ACHN (cell line): ENCODE results near the gene PINK1.
"Not testable (repeated sequence)": the region's sequence is repeated elsewhere in the genome, so short reads cannot be mapped to it uniquely, and the experiment has no call there.

Experiments
- DNase-seq: peaks from one replicate; pipeline ENCODE4 v3.0.0-alpha.2; 2015
- in situ Hi-C: cut with HindIII; loops from 2 replicates; pipeline ENCODE4 v1.10.0; 2017; ENCODE audit warnings: low sequenced_read_pairs, low pct_ligation_motif_present, low pct_unique_long_range_greater_than_20kb

The PINK1 gene

GRCh38 chr1:20606801-20607570 lies 26.3 kb upstream of the PINK1 start:
- DNase-seq, in situ Hi-C loops: not testable (repeated sequence)

GRCh38 chr1:20609541-20609940 lies 23.7 kb upstream of the PINK1 start:
- in situ Hi-C loops: no loop called here
- DNase-seq: no peak

DNA sequence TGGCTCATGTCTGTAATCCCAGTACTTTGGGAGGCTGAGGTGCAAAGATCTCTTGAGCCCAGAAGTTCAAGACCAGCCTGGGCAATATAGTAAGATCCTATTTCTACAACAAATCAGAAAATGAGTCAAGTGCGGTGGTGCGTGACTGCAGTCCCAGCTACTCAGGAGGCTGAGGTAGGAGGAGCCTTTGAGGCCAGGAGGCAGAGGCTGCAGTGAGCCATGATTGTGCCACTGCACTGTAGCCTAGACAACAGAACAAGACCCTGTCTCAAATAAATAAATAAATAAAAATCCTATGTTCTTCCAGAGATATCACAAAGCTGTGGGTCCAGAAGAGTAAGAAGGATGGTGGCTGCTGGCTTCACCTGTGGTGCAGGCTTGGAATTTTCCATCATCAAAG lies 22.3 kb upstream of the PINK1 start:
- DNase-seq: no peak
- in situ Hi-C loops: no loop called here

GRCh38 chr1:20611652-20612051 lies 21.6 kb upstream of the PINK1 start:
- in situ Hi-C loops: no loop called here
- no peak for DNase-seq

DNA sequence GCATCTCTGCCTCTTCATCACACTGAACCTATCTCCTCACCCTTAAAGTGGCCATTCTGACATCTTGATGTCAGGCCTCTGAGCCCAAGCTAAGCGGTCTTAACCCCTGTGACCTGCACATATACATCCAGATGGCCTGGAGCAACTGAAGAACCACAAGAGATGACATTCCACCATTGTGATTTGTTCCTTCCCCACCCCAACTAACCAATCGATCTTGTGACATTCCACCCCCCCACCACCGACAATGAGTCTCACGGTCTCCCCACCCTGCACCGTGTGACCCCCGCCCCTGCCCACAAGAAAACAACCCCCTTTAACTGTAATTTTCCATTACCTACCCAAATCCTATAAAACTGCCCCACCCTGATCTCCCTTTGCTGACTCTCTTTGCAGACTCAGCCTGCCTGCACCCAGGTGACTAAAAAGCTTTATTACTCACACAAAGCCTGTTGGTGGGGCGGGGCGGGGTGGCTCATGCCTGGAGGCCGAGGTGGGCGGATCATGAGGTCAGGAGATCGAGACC lies 21.0 kb upstream of the PINK1 start:
- in situ Hi-C loops: no loop called here
- DNase-seq: no peak

DNA sequence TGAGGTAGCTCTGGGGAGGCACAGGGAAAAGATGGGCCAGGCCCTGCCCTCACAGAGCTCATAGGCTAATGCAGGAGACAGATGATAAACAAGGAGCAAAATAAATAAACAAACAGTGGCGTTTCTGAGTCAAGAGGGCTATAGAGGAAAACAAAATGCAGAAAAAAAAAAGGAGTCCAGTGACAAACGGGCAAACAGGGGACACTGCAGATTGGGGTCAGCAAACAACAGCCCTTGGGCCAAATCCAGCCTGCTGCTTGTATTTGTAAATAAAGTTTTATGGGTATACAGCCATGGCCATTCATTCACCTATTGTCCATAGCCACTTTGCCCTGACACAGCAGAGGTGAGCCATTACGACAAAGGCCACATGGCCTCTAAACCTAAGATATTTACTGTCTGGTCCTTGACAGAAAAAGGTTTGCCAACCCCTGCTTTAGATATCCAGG lies 19.1 kb upstream of the PINK1 start:
- in situ Hi-C loops: no loop called here
- no peak for DNase-seq

DNA sequence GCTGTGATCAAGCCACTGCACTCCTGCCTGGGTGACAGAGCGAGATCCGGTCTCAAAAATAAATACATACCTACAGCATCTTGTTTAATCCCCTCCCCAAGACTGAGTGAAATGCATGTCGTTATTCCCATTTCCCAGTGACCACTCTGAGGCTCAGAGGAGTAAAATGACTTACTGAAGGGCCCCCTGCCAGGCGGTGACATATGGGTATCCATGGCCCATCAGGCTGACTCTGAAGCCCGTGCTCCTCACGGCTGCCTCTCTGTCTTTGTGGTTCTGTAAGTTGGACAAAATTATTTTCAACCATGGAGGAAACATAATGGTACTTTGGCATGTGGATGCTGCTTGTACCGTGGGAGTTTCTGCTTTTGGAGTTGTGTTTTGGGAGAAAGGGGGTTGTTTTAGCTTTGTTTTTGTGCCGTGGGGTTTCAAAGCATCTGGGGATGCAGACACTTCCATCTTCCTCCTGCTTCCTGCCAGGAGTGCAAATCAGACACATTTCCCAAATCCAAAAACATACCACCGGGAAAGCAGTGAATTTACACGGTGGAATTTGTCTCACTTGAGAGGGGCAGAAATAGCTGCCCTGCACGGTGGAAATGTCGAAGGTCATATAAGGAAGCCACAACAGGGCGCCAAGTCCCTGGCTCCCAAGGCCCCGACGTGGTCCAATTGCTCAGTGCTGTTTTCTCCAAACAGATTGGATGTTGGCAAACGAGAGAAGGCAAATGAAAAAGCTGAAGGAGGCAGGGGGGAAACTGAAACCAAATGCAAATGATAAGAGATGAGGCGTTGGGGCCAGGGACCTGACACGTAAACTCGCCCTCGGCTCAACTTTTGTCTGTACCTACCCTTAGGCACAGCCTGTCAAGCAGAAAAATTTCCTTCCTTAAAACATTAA lies 17.1 kb upstream of the PINK1 start:
- in situ Hi-C loops: no loop called here
- DNase-seq: no peak

GRCh38 chr1:20616847-20617487 lies 16.3 kb upstream of the PINK1 start:
- DNase-seq: no peak
- in situ Hi-C loops: no loop called here

DNA sequence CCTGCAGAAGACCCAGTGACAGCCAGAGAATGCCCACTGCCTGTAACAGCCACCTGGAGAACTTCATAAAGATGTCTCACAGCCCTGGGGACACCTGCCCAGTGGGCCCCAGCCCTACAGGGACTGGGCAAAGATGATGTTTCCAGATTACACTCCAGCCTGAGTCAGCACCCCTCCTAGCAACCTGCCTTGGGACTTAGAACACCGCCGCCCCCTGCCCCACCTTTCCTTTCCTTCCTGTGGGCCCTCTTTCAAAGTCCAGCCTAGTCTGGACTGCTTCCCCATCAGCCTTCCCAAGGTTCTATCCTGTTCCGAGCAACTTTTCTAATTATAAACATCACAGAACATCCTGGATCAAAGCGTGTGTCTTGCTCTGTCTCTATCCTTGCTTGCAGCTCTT lies 14.7 kb upstream of the PINK1 start:
- in situ Hi-C loops: no loop called here
- no peak for DNase-seq

DNA sequence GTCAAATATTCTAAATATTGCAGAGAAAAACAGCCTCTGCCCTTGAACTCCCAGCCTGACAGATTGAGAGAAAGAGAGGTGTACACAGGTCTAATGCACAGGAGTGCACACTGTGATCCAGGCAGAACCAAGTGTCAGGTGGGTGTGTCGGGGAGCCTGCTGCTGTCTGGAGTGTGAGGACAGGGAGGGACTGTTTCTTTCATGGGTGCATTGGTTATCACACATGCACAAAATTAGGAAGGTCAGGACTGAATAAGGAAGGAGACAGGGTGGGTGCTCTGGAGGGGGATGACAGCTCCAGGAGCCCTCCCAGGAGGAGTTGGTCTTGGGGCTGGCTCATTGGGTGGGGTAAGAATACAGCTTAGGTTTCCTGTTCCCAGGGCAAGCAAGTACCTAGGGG lies 13.3 kb upstream of the PINK1 start:
- in situ Hi-C loops: no loop called here
- no peak for DNase-seq

- in situ Hi-C loops: no loop called here
- DNase-seq: no peak
Observed at GRCh38 chr1:20621012-20621411, 12.2 kb upstream of the PINK1 start.

GRCh38 chr1:20624709-20625108 lies 8.5 kb upstream of the PINK1 start:
- in situ Hi-C loops: no loop called here
- no peak for DNase-seq

DNA sequence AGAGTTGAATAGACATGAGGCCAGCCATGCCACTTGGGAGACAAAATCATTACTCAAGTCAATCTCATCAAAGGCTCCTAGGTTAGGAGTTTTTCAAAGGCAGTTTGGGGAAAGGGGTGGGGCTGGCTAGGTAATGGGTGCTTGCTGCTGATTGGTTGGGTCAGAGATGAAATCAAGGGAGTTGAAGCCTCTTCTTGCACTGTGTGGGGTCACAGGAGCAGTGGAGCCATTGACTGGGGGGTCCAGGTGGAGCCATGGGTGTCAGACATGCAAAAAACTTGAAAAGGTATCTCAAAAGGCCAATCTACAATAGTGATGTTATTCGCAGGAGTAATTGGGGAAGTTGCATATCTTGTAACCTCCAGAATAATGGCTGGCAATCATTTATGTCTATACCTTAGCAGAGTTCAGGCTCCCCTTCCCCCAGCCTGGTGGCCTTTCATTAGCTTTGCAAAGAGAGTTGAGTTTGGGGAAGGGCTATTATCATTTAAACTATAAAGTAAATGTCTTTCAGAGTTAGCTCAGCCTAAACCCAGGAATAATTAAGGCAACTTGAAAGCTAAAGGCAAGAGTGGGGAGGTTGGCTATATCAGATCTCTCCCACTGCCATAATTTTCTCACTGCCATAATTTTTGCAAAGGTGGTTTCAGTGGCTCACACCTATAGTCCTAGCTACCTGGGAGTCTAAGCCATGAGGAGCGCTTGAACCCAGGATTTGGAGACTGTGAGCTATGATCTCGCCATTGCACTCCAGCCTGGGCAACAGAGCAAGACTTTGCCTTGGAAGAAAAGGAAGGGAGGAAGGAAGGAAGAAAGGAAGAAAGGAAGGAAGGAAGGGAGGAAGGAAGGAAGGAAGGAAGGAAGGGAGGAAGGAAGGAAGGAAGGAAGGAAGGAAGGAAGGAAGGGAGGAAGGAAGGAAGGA lies 7.8 kb upstream of the PINK1 start:
- DNase-seq: no peak
- in situ Hi-C loops: no loop called here

DNA sequence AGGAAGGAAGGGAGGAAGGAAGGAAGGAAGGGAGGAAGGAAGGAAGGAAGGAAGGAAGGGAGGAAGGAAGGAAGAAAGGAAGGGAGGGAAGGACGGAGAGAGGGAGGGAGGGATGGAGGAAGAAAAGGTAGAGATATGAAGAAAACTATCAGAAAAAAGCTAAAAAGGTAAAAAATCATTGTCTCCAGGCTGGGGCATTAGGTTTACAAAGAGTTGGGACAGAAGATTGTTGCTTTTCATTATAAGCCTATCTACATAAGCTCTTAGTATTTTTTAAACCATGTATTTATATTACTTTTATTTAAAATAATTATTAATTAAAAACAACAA lies 7.2 kb upstream of the PINK1 start:
- in situ Hi-C loops: no loop called here
- no peak for DNase-seq

DNA sequence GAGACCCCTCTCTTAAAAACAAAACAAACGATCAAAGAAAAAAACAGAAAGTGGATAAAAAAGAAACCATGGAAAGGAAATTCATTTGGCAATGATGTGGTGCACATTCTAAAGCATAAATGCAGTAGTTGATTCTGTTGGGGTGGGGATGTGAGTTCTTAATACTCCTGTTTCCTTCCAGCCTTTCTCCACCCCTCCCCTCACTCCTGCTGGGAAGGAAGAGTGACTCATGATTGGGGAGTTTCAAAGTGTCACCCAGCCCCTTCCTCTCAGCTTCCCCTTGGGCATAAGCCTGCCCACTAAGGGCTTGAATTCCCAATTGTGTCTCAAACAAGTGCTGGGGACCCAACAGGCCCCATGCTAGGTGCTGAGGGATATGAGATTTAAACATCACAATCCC lies 6.7 kb upstream of the PINK1 start:
- in situ Hi-C loops: no loop called here
- no peak for DNase-seq

- in situ Hi-C loops: no loop called here
- DNase-seq: no peak
Observed at GRCh38 chr1:20630729-20631128, 2.5 kb upstream of the PINK1 start.

DNA sequence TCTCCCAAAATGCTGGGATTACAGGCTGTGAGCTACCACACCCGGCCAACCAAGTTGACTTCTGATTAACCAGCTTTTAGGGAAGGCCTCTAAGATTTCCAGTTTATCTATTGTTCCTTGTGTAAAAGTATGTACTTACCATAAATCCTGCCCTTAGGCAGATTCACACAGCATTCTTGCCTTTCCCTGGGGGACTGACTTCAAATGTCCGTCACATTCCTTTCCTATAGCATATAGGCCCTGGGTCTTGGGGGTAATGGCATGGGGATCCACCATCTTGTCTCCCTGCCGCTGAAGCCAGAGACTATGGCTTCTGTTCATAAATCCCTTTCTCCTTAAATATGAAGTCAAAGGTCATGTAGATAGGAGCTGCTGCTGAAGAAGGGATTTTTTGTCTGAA lies 872 bp upstream of the PINK1 start:
- DNase-seq: no peak
- in situ Hi-C loops: no loop called here

GRCh38 chr1:20634065-20634593 lies 871 bp downstream of the PINK1 start:
- in situ Hi-C loops: no loop called here
- DNase-seq: no peak
